Measurements from ENCODE around the gene NKX2-1.

DNA sequence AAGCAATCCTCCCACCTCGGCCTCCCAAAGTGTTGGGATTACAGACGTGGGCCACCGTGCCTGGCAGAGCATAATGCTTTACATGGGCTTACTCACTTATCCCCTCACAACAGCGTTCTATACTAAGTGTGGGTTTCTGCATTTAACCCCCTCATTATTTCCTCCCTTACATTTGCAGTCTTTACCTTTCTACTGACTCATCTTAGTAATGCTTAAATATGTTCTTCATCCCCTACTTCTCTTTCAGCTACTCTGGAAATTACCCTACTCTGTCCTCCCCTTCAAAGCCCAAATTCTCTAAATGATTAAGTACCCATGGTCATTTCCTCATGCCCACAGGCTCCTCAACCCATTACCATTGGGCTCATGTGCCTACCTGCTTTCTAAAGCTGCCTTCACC lies 40.7 kb downstream of the NKX2-1 start:
- no peak for TF ChIP-seq YY1 (IDR thresholded peaks at IDR 0.05; ENCODE audit: low read depth)
- no peak for TF ChIP-seq MXI1 (IDR thresholded peaks at IDR 0.05; ENCODE audit: low read depth, low read length)
- TF ChIP-seq, protein P1, sequence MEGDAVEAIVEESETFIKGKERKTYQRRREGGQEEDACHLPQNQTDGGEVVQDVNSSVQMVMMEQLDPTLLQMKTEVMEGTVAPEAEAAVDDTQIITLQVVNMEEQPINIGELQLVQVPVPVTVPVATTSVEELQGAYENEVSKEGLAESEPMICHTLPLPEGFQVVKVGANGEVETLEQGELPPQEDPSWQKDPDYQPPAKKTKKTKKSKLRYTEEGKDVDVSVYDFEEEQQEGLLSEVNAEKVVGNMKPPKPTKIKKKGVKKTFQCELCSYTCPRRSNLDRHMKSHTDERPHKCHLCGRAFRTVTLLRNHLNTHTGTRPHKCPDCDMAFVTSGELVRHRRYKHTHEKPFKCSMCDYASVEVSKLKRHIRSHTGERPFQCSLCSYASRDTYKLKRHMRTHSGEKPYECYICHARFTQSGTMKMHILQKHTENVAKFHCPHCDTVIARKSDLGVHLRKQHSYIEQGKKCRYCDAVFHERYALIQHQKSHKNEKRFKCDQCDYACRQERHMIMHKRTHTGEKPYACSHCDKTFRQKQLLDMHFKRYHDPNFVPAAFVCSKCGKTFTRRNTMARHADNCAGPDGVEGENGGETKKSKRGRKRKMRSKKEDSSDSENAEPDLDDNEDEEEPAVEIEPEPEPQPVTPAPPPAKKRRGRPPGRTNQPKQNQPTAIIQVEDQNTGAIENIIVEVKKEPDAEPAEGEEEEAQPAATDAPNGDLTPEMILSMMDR (IDR thresholded peaks at IDR 0.05), result no peak
- no peak for TF ChIP-seq GABPA (IDR thresholded peaks at IDR 0.05; ENCODE audit: low read depth)
- no peak for TF ChIP-seq RAD21 (IDR thresholded peaks at IDR 0.05; ENCODE audit: low read length)
- TF ChIP-seq RCOR1 (IDR thresholded peaks at IDR 0.05; ENCODE audit: low read length), result no peak
- TF ChIP-seq EZH2phosphoT487 (IDR thresholded peaks at IDR 0.05; ENCODE audit: borderline replicate concordance, low read depth), result no peak
- no peak for TF ChIP-seq SMC3 (IDR thresholded peaks at IDR 0.05; ENCODE audit: low read depth, low read length)
- TF ChIP-seq POLR2AphosphoS5 (IDR thresholded peaks at IDR 0.05; ENCODE audit: low read depth, low read length), result no peak
- TF ChIP-seq, protein P2, sequence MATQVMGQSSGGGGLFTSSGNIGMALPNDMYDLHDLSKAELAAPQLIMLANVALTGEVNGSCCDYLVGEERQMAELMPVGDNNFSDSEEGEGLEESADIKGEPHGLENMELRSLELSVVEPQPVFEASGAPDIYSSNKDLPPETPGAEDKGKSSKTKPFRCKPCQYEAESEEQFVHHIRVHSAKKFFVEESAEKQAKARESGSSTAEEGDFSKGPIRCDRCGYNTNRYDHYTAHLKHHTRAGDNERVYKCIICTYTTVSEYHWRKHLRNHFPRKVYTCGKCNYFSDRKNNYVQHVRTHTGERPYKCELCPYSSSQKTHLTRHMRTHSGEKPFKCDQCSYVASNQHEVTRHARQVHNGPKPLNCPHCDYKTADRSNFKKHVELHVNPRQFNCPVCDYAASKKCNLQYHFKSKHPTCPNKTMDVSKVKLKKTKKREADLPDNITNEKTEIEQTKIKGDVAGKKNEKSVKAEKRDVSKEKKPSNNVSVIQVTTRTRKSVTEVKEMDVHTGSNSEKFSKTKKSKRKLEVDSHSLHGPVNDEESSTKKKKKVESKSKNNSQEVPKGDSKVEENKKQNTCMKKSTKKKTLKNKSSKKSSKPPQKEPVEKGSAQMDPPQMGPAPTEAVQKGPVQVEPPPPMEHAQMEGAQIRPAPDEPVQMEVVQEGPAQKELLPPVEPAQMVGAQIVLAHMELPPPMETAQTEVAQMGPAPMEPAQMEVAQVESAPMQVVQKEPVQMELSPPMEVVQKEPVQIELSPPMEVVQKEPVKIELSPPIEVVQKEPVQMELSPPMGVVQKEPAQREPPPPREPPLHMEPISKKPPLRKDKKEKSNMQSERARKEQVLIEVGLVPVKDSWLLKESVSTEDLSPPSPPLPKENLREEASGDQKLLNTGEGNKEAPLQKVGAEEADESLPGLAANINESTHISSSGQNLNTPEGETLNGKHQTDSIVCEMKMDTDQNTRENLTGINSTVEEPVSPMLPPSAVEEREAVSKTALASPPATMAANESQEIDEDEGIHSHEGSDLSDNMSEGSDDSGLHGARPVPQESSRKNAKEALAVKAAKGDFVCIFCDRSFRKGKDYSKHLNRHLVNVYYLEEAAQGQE (IDR thresholded peaks at IDR 0.05; ENCODE audit: low read depth, low read length), result no peak
- no peak for TF ChIP-seq NRF1 (IDR thresholded peaks at IDR 0.05; ENCODE audit: low read depth, low read length)

Measured in SK-N-SH (cell line).